Measurements from ENCODE around the gene RTN4.
A peak's percentile ranks its signal among the peaks of the same experiment; 100 is the strongest.
"Not testable (repeated sequence)": the region's sequence is repeated elsewhere in the genome, so short reads cannot be mapped to it uniquely, and the experiment has no call there.

RTN4 gene, protein sequence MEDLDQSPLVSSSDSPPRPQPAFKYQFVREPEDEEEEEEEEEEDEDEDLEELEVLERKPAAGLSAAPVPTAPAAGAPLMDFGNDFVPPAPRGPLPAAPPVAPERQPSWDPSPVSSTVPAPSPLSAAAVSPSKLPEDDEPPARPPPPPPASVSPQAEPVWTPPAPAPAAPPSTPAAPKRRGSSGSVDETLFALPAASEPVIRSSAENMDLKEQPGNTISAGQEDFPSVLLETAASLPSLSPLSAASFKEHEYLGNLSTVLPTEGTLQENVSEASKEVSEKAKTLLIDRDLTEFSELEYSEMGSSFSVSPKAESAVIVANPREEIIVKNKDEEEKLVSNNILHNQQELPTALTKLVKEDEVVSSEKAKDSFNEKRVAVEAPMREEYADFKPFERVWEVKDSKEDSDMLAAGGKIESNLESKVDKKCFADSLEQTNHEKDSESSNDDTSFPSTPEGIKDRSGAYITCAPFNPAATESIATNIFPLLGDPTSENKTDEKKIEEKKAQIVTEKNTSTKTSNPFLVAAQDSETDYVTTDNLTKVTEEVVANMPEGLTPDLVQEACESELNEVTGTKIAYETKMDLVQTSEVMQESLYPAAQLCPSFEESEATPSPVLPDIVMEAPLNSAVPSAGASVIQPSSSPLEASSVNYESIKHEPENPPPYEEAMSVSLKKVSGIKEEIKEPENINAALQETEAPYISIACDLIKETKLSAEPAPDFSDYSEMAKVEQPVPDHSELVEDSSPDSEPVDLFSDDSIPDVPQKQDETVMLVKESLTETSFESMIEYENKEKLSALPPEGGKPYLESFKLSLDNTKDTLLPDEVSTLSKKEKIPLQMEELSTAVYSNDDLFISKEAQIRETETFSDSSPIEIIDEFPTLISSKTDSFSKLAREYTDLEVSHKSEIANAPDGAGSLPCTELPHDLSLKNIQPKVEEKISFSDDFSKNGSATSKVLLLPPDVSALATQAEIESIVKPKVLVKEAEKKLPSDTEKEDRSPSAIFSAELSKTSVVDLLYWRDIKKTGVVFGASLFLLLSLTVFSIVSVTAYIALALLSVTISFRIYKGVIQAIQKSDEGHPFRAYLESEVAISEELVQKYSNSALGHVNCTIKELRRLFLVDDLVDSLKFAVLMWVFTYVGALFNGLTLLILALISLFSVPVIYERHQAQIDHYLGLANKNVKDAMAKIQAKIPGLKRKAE

DNA sequence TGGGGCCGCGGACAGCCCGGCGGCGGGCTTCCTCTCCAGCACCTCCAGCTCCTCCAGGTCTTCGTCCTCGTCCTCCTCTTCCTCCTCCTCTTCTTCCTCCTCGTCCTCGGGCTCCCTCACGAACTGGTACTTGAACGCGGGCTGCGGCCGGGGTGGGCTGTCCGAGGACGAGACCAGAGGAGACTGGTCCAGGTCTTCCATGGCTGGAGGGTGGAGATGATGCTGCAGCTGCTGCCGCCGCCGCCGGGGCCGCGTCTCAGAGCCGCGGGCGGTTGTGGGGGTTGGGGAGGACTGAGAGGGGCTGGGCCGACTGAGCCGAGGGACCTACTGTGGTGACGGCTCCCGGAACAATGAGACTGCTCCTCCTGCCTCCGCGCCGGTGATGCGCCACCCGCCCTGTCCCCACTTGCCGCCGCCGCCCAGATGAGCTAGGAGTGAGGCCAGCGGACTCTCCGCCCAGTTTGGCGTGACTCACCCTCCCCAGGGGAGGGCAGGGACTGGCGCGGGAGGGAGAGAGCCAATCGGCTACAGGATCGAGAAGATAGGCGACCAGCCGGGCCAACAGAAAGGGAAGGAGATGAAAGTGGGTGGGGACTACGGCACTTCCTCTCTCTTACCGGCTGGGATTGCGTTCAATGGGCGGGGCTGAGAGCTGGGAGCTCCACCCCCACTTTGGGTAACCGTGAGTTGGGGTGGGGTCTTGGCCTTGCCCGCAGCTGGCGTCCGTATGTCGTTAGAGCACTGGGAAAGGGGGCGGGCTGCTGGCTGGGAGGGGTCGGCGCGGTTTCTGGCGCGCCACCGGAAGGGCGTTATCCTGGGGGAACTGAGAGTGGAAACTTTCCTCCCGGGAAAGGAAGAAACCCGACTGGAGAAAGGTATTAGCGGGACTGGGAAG is at the start of gene RTN4:
Gene RTN4 (minus strand): TSS at position 352 of the 895 bp plus-strand sequence. CDS start 151 bp downstream, at position 201.
- DNase-seq (ENCODE audit: low read depth), result peak; percentile 99

DNA sequence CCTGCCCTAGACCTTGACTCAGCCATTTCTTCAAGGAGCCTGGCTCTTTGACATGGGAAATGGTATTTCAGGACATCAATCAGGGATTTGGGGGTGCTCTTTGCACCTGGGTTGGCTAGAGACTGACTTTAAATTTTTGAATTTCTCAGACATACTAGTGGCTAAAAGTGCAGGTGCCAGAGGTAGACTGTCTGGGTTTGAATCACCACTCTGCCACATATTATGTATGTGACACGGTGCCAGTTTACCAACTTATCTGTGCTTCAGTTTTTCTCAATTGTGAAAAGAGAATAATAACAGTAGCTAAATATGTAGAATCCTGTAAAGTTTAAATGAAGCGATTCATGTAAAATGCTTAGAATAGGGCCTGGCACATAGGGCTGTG is 49.2 kb upstream of the RTN4 start:
- no peak for DNase-seq (ENCODE audit: low read depth)

DNA sequence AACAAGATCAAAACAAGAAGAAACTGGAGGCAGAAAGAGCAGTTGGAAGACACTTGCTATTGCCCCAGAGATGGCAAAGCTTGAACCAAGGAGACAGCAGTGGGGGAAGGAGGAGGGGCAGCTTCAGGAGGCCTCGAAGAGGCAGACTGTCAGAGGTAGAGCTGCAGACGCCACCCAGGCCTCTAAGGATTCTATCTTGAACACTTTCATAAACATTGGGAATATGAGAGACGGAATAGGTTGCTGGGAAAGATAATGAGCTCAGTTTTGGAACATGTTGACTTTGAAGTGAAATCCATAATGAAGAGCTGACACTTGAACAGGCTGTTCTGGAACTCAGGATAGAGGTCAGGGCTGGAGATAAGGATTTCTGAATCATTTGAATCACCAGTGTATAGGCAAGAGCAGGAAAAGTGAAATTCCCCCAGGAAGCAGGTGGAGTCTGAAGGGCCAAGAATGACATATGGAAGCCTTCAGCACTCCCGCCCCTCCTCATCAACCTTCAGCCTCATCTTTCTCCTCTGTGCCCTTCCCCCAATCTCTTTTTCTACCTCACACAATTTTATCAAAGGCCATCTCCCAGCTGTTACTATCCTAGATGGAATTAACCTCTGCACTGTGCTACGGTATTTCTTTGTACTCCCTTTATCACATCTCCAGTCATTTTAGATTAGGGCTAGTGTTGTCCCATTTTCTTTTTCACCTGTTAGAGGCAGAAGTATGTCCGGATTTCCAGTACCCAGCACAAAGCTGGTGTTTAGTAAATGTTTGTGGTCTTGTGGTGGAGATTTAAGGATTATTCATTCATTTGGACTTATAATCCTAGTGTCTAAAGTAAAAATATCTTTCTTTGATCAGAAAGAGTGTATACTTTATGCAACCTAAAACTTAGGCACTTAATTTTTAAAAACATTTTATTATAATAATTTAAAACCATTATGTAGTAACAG is 47.5 kb upstream of the RTN4 start:
- DNase-seq (ENCODE audit: low read depth), result no peak

DNA sequence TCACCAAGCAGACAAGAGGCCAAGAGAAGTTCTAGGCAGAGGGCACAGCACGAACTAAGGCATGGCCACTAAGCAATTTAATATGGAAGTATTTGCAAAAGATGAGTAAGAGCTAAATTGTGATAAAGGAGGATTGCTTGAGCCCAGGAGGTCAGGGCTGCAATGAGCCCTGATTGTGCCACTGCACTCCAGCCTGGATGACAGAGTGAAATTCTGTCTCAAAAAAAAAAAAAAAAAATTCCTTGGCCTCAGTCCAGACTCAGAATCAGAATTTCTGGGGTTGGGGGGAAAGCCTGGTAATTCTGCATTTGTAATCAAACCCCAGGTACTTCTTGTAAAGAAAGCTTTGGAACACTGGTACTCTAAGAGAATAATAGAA is 46.8 kb upstream of the RTN4 start:
- no peak for DNase-seq (ENCODE audit: low read depth)

DNA sequence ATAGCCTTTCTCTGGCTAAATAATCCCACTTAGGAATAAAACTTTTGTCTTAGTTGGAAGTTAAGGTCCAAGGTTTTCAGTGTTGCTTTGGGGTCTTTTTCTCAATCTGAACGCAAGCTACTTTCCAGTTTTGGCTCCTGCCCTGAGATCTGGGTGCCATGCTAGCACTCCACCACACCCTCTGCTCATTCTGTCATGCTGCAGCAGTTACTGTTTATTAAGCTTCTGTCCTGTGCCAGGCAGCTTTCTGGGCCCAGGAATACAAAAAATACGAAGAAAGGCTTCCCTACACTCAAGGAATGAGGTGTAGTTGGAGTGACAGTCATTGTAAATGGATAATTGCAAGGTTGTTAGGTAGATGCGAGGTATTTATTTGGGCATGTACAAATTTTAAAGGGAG is 46.3 kb upstream of the RTN4 start:
- no peak for DNase-seq (ENCODE audit: low read depth)

DNA sequence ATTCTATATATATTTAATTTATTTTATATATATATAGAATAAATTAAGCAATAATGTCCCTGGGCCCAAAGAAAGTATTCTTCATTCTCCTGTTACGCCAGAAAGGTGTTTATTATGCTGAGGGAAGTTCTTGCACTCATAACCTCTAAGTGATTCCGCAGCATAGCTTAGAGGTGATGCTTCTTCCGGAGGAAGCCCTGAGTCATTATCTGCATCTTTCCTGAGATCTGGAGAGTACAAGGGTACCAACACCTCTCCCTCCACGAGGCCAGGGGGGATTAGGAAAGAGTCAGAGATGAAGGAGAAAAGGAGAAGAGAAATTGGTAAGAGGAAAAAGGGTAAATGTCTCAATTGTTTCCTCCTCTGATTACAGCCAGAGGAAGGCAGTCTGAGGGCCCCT is 43.1 kb upstream of the RTN4 start:
- no peak for DNase-seq (ENCODE audit: low read depth)

DNA sequence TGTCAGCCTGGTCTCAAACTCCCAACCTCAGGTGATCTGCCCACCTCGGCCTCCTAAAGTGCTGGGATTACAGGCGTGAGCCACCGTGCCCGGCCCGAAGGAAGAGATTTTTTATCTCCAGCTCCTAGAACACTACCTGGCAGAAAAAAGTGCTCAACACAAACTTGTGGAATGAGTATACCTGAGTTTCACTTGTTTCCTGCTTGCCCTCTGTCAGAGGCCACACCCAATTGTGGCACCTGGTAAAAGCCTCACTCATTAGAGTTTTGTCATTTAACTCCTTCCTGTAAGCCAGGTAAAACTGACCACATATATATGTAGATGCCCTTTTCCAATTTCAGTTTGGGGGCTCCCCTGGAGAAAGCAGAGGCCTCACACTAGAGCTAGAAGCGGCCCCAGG is 42.2 kb upstream of the RTN4 start:
- DNase-seq (ENCODE audit: low read depth), result no peak

DNA sequence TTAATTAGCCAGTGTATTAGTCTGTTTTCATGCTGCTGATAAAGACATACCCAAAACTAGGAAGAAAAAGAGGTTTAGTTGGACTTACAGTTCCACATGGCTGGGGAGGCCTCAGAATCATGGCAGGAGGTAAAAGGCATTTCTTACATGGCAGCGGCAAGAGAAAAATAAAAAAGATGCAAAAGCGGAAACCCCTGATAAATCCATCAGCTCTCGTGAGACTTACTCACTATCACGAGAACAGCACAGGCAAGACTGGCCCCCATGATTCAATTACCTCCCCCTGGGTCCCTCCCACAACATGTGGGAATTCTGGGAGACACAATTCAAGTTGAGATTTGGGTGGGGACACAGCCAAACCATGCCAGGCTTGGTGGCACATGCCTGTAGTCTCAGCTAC is 41.4 kb upstream of the RTN4 start:
- not testable (repeated sequence) for DNase-seq (ENCODE audit: low read depth)

DNA sequence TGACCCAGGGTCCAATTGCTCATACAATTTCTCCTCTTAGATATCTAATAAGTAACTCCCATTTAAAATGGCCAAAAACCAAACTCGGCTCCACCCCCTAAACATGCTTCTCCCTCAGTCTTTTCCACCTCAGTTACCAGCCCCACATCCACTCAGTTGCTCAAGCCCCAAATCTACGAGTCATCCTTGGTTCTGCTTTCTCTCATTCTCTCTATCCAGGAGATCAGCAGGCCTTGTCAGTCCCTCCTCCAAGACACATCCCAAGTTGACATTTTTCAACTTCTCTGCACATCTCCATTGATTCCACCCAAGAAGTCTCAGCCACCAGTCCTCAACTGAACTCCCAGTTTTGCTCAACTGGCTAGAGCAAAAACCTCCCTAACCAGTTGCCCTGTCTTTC is 40.5 kb upstream of the RTN4 start:
- DNase-seq (ENCODE audit: low read depth), result no peak

DNA sequence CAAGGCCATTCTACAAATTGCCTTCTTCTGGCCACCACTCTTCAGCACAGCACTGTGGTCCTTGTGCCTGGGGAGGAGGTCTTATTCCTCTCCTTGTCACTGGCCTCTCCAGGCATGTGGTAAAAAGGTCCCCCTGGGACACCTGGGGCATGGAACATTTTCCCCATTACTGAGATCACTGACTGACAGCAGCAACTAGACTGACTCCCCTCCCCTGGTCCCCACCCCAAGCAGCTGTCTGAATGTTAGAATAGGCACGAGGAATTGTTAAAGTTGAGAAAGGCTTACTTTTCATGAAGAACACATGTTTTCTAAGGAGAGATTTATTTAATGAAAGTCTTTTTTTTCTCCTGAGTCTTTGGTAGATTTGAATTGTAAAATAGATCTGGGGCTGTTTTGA is 39.5 kb upstream of the RTN4 start:
- DNase-seq (ENCODE audit: low read depth), result no peak

DNA sequence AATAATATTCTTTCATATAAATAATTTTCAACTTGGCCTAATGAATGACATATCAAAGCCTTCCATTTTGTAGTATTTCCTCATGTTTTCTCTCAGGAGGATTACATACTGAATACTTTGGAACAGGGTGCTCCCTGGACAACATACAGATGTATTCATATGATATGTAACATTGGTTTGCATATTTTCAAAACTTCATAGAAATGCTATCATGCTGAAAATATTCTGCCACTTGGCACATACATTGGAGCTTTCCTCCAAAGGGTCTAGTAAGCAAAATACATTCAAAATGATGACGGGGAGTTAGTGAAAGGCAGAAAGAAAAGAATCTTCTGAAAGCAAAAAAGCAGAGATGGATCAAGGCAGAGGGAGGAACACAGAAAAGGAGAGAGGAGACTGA is 38.1 kb upstream of the RTN4 start:
- no peak for DNase-seq (ENCODE audit: low read depth)

DNA sequence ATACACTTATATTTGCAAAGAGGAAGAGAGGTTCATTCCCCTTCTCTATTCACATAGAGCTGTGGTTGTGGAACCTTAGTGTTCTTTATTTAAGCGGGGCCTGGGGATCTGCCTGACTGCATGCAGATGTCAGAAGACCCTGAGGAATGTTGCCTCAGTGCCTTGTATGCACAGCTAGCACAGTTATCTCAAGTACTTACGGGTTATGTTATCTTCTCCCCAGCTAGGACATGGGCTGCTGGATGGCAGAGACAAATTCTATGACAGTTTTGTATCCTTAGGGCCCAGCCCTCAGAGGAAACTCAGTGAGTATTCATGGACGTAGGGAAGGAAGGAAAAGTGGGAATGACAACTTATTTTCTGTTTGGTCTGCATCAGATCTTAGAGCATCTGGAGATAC is 37.7 kb upstream of the RTN4 start:
- no peak for DNase-seq (ENCODE audit: low read depth)

DNA sequence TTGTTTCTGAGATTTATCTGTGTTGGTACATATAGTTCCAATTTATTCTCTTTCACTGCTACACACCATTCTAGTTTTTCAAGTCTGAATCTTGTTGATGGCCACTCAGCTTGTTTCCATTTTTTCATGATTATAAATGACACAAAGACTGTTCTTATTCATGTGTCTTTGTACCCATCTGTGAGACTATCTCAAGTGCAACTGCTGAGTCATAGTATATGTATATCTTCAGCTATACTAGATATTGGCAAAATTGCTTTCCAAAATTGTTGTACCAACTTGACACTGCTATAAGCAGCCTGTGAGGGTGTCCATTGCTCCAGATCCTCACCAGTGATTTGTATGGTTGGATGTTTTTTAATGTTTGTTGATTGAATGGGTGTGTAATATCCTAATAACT is 37.2 kb upstream of the RTN4 start:
- DNase-seq (ENCODE audit: low read depth), result no peak

DNA sequence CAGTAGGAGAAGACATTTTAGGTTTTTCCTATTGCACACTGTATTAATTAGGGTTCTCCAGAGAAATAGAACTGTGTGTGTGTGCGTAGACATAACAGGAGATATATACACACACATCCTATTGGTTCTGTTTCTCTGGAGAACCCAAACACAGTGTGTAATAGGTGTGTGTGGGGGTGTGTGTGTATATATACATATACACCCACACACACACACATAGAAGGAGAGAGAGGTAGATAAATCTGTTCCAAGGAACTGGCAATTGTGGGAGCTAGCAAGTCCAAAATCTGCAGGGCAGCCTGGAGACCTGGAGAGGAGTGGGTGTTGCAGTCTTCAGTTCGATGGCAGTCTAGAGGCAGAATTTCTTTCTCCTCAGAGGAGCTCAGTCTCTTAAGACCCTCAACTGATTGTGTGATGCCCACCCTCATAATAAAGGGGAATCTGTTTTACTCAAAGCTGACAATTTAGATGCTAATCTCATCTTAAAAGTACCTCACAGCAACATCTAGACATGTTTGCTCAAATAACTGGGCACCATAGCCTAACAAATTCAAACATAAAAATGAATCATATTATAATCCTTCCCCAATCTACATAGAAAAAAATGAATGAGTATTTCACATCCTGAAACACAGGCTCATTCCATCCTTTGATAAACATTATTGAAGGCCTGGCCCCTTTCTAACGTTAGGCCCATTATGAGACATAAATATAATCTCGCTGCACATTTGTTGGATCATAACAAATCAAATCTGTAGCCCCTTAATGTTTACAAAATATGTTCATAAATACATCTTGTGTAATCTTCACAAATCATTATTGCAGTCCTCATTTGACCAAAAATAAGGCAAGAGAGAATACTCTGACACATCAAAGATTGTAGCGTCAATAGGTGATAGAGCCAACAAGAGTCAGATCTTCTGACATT is 35.1 kb upstream of the RTN4 start:
- DNase-seq (ENCODE audit: low read depth), result no peak

DNA sequence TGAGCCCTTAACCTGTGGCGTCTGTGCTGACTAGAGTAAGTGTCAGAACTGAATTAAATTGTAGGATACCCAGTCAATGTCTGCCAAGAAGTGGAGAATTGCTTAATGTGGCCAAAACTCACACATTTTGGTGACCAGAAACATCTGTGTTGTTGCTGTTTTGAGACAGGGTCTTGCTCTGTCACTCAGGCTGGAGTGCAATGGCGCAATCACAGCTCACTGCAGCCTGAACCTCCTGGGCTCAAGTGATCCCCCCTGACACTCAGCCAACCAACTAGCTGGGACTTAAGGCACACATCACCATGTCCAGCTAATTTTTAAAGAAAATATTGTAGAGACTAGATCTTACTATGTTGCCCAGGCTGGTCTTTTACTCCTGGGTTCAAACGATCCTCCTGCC is 34.4 kb upstream of the RTN4 start:
- DNase-seq (ENCODE audit: low read depth), result no peak

DNA sequence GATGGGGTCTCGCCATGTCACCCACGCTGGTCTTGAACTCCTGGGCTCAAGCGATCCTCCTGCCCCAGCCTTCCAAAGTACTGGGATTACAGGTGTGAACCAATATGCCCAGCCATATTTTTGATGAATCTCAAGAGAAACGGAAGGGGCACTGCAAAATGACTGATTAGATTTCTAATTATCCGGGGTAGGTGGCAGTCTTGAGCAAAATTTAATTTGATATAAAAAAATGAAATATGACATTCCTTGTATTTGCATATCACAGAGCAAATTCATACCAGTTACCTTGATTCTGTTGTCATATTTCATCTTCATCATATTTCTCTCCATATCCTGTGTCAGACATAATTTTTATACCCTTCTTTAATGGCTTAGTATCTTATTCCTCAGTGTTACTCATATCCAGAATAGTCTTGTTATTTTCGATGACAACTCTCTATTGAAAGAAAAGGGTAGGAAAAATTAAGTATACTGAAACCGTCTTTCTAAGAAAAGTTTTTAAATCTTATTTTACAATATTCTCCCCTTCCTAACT is 30.0 kb upstream of the RTN4 start:
- DNase-seq (ENCODE audit: low read depth), result no peak

DNA sequence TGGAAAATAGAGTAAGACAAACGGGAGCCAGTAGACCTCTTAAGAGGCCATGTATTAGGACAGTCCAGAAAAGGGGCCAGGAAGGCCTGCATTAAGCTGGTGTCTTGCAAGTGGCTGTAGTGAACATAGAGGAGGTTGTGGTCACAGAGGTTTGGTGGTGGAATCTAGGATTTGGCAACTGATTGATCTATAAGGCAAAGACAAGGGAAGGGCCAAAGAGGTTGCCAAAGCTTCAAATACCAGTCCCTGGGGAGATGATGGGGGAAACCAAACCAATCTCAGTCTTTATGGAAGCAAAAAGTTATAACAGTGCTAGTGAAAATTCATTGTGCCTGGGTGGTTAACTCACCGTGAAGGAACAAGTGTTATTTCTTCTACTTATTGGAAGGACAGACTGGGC is 28.7 kb upstream of the RTN4 start:
- no peak for DNase-seq (ENCODE audit: low read depth)

DNA sequence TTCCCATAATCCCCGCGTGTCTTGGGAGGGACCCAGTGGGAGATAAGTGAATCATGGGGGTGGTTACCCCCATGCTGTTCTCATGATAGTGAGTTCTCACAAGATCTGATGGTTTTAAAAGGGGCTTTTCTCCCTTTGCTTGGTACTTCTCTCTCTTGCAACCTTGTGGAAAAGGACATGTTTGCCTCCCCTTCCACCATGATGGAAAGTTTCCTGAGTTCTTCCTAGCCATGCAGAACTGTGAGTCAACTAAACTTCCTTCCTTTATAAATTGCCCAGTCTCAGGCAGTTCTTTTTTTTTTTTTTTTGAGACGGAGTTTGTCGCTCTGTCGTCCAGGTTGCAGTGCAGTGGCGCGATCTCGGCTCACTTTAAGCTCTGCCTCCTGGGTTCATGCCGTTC is 26.5 kb upstream of the RTN4 start:
- no peak for DNase-seq (ENCODE audit: low read depth)

DNA sequence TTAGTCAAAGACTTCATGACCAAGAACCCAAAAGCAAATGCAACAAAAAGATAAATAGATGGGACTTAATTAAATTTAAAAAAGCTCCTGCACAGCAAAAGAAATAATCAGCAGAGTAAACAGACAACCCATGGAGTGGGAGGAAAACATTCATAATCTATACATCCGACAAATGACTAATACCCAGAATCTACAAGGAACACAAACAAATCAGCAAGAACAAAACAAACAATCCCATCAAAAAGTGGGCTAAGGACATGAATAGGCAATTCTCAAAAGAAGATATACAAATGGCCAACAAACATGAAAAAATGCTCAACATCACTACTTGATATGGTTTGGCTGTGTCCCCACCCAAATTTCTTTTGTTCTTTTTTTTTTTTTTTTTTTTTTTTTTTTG is 25.8 kb upstream of the RTN4 start:
- DNase-seq (ENCODE audit: low read depth), result not testable (repeated sequence)
